NOMO-1 (cell line): ENCODE results near the gene AARS2.

Experiments used
- DNase-seq, 2 experiments: peaks; one replicate each; lab custom pipeline; 2025; ENCODE audit not compliant: unreplicated experiment in 2 of 2; lab: John Stamatoyannopoulos, UW

Gene AARS2

GRCh38 chr6:44251576-44252524 lies 61.3 kb downstream of the AARS2 start:
- DNase-seq, result no peak

- no peak for DNase-seq
Observed at GRCh38 chr6:44250718-44251123, 62.4 kb downstream of the AARS2 start.

- no peak for DNase-seq
Observed at GRCh38 chr6:44250067-44250717, 63.0 kb downstream of the AARS2 start.
